ENCODE measurements around the gene SCG2.
A peak's percentile ranks its signal among the peaks of the same experiment; 100 is the strongest.

Gene SCG2

DNA sequence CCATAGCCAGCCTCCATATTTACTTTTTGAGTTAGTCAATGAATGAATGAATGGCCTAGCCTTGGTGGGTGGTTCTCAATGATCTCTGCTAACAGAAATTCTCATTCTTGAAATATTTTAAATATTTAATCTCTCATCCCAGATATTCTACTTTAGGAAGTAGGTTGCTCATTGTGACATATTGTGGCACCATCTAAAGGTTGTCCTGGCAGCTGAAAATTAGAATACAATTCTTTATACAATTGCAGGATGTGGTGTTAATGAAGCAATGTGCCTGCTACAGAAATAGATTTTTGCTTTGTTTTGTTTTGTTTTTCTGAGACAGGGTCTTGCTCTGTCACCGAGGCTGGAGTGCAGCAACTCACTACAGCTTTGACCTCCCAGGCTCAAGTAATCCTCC is 35.8 kb downstream of the SCG2 start:
- DNase-seq = no peak

DNA sequence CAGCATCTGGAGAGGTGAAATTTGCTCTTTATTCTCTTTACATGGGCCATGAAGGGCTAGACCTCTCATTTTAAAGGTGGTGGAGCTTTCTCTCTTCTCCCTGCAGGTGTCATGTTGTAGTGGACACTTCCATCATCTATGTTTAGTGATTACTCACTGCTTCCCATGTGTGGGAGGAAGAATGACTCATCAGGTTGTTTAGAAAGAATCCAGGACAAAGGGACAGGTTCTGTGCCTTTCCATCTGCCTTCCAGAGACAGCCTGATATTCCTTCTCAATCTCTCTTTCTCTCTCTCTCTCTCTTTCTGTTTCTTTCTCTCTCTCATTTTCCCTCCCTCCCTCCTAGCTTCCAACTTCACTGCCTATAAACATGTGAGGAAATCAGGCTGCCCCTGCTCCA is 38.7 kb downstream of the SCG2 start:
- DNase-seq = peak; percentile 21

- DNase-seq = no peak
These were observed 40.1 kb downstream of the SCG2 start for GRCh38 chr2:223562078-223562477.

DNA sequence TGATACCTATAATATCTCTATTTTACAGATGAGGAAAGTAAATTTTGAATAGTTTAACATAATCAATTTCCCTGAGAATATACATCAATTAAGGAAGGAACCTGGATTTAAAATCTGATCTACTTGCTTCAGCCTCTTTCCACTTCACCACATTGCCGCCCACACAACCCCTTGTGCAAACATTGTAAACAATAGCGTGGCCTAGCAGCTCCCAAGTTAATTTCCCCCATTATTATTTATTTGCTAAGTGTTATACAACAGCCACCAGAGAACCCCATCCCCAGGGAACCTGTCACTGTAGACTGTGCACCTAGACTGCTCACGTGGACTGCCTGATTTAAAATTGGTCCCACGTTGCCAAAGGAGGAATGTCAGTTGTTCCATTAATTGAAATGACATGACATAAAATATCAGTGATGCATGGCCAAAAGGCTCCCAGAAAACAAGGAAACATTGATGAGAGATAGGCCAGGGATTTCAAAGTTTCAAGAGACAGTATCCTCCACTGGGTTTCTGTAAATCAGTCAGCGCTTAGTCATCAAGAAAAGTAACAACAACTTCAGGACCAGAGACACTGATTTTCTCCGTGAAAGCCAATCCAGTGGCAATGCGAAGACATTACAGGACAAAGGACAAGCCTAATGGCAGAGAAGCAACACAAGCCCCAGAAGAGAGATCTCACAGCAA is 41.3 kb downstream of the SCG2 start:
- peak; percentile 24 for DNase-seq

DNA sequence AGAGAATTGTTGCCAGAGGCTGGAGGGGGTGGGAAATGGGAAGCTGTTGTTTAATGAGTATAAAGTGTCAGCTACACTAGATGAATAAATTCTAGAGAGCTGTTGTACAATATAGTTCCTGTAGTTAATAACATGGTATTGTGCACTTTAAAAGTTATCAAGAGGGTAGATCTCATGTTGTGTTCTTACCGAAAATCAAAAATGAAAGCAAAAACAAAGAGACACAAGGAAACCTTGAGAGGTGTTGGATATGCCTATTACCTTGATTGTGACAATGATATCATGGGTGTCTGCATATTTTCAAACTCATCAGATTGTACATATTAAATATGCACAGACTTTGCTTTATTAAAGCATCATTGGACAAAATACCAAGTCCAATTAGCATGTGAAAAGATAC is 43.2 kb downstream of the SCG2 start:
- no peak for DNase-seq

GRCh38 chr2:223554923-223555322 is 47.2 kb downstream of the SCG2 start:
- DNase-seq = no peak

DNA sequence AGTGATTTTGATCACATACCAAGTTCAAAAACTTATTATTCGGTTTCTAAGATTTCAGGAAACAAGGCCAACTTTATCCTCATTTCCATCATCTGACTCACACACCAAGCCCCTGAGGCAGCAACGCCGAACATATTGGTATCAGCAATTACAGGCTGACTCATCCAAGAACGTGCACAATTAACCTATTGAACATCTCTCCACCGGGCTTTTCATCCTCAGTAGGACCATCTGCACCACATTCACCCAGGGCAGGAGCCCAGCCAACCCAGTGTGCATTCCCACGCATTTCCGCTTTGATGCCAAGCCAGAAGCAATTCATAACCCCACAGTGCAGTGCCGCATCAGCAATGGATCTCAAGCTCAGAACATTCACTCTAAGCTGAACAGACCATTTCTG is 52.9 kb downstream of the SCG2 start:
- DNase-seq = no peak

- no peak for DNase-seq
These were observed 54.0 kb downstream of the SCG2 start for GRCh38 chr2:223548194-223548593.

All from DMS79 treated with DMSO at 0.1 percent for 48 hours (cell line).